ENCODE results near the gene DUSP12. TPM values are rescaled to one million over a fixed set of nuclear protein-coding genes. Genes with fewer than 3 reads are reported as not detected.

The DUSP12 gene
- total and polyA plus RNA-seq, 9 of the 15 experiments (the other 6 are each of a cell fraction or from before 2014, with no cell fraction given): 10.4 to 81.4 (median 43.6) TPM

GRCh38 chr1:161725908-161726472 lies 23.6 kb upstream of the DUSP12 start (continued):
- TF ChIP-seq ZNF740 (CRISPR knock-in tag; IDR thresholded peaks at IDR 0.05) (peak; percentile 90), ZNF740 (tag; IDR thresholded peaks at IDR 0.05) (0 out of 4 replicates have a peak, but pooled peaks of 1 of the 2 experiments have one; percentile 23), MTA3 (IDR thresholded peaks at IDR 0.05; ENCODE audit: borderline replicate concordance) (peak; percentile 34; the same call in 1 of the 2 replicates), HMG20A (CRISPR knock-in tag; conservative IDR thresholded peaks at IDR 0.05) (no peak), E2F5 (CRISPR knock-in tag; IDR thresholded peaks at IDR 0.05) (no peak), RBFOX2 (IDR thresholded peaks at IDR 0.05; ENCODE audit: low read depth, low read length) (peak; percentile 72), POLR2AphosphoS5 (IDR thresholded peaks at IDR 0.05; ENCODE audit: control insufficient read depth, insufficient read depth, low read depth, low read length) (peak; percentile 19; the same call in 1 of the 2 replicates), ZNF592 (IDR thresholded peaks at IDR 0.05) (peak; percentile 65), BRD4 (IDR thresholded peaks at IDR 0.05) (0 out of 2 replicates have a peak, but pooled peaks have one; percentile 53), ZSCAN32 (CRISPR knock-in tag; IDR thresholded peaks at IDR 0.05) (0 out of 2 replicates have a peak, but pooled peaks have one; percentile 38), PURB (CRISPR knock-in tag; IDR thresholded peaks at IDR 0.05; ENCODE audit: low read depth) (no peak), CBX5 (IDR thresholded peaks at IDR 0.05; ENCODE audit: borderline replicate concordance, low read depth) (0 out of 2 replicates have a peak, but pooled peaks have one; percentile 34), NFE2 (IDR thresholded peaks at IDR 0.05; ENCODE audit: low read depth) (no peak), ZNF830 (CRISPR knock-in tag; IDR thresholded peaks at IDR 0.05) (no peak)
- TF ChIP-seq, protein P1, sequence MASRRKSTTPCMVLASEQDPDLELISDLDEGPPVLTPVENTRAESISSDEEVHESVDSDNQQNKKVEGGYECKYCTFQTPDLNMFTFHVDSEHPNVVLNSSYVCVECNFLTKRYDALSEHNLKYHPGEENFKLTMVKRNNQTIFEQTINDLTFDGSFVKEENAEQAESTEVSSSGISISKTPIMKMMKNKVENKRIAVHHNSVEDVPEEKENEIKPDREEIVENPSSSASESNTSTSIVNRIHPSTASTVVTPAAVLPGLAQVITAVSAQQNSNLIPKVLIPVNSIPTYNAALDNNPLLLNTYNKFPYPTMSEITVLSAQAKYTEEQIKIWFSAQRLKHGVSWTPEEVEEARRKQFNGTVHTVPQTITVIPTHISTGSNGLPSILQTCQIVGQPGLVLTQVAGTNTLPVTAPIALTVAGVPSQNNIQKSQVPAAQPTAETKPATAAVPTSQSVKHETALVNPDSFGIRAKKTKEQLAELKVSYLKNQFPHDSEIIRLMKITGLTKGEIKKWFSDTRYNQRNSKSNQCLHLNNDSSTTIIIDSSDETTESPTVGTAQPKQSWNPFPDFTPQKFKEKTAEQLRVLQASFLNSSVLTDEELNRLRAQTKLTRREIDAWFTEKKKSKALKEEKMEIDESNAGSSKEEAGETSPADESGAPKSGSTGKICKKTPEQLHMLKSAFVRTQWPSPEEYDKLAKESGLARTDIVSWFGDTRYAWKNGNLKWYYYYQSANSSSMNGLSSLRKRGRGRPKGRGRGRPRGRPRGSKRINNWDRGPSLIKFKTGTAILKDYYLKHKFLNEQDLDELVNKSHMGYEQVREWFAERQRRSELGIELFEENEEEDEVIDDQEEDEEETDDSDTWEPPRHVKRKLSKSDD (conservative IDR thresholded peaks at IDR 0.05; ENCODE audit: low read length): no peak
- TF ChIP-seq, protein P2, sequence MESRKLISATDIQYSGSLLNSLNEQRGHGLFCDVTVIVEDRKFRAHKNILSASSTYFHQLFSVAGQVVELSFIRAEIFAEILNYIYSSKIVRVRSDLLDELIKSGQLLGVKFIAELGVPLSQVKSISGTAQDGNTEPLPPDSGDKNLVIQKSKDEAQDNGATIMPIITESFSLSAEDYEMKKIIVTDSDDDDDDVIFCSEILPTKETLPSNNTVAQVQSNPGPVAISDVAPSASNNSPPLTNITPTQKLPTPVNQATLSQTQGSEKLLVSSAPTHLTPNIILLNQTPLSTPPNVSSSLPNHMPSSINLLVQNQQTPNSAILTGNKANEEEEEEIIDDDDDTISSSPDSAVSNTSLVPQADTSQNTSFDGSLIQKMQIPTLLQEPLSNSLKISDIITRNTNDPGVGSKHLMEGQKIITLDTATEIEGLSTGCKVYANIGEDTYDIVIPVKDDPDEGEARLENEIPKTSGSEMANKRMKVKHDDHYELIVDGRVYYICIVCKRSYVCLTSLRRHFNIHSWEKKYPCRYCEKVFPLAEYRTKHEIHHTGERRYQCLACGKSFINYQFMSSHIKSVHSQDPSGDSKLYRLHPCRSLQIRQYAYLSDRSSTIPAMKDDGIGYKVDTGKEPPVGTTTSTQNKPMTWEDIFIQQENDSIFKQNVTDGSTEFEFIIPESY (CRISPR knock-in tag; IDR thresholded peaks at IDR 0.05): peak; percentile 98
